GM13977 (cell line): Measurements from ENCODE around the gene LINS1.

ENCODE experiments used
- DNase-seq: peaks from one replicate; pipeline ENCODE4 v3.0.0; 2012; ENCODE audit warnings: low spot score
- in situ Hi-C: fragments of 300-500 bp; cut with MboI; formaldehyde crosslinking; loops from one replicate; pipeline ENCODE4 v1.12.0; 2022; ENCODE audit warnings: low sequenced_read_pairs, low pct_unique_long_range_greater_than_20kb, mixed read lengths, inconsistent platforms; ENCODE audit not compliant: unreplicated experiment
- TF ChIP-seq, protein P1 (sequence below): IDR thresholded peaks from 2 replicates; pipeline ENCODE4 v1.5.1; 2012; ENCODE audit warnings: mild to moderate bottlenecking, control low read depth; ENCODE audit not compliant: insufficient read depth; ENCODE audit errors: extremely low read depth, missing control alignments

LINS1 gene

GRCh38 chr15:100525436-100525835 is 76.5 kb downstream of the LINS1 start:
- TF ChIP-seq, protein P1, sequence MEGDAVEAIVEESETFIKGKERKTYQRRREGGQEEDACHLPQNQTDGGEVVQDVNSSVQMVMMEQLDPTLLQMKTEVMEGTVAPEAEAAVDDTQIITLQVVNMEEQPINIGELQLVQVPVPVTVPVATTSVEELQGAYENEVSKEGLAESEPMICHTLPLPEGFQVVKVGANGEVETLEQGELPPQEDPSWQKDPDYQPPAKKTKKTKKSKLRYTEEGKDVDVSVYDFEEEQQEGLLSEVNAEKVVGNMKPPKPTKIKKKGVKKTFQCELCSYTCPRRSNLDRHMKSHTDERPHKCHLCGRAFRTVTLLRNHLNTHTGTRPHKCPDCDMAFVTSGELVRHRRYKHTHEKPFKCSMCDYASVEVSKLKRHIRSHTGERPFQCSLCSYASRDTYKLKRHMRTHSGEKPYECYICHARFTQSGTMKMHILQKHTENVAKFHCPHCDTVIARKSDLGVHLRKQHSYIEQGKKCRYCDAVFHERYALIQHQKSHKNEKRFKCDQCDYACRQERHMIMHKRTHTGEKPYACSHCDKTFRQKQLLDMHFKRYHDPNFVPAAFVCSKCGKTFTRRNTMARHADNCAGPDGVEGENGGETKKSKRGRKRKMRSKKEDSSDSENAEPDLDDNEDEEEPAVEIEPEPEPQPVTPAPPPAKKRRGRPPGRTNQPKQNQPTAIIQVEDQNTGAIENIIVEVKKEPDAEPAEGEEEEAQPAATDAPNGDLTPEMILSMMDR: no peak
- in situ Hi-C loops: no loop called here
- no peak for DNase-seq

GRCh38 chr15:100524326-100524725 is 77.7 kb downstream of the LINS1 start:
- in situ Hi-C loops: no loop called here
- no peak for DNase-seq
- TF ChIP-seq, protein P1: no peak

DNA sequence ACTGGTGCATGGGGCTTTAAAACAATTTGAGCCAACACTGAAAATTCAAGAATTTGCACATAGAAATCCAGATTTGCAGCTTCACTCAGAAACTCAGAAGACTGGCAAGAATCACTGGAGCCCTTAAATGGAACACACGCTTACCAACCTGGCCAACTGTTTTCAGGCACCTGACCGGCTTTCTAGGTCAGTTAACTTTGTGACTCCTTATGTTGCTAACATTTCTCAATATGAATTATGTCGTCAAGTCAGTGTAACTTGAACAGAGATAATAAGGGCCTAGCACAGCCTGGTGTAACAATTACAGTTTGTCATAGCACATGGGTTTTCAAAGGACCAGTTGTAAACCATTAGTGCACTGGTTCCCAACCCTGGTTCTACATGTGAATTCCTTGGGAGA is 80.1 kb downstream of the LINS1 start:
- in situ Hi-C loops: no loop called here
- TF ChIP-seq, protein P1: no peak
- no peak for DNase-seq

GRCh38 chr15:100520132-100520921 is 81.7 kb downstream of the LINS1 start:
- DNase-seq: no peak
- in situ Hi-C loops: no loop called here
- TF ChIP-seq, protein P1: no peak

- TF ChIP-seq, protein P1: no peak
- DNase-seq: no peak
- in situ Hi-C loops: no loop called here
Observed at GRCh38 chr15:100517846-100518245, 84.1 kb downstream of the LINS1 start.
